Embryonic facial prominence (tissue), 1 donor: ENCODE measurements around the gene GRIK4.
"Not testable (repeated sequence)": the region's sequence is repeated elsewhere in the genome, so short reads cannot be mapped to it uniquely, and the experiment has no call there.

ENCODE experiments used
- DNase-seq: peaks from one replicate; pipeline ENCODE4 v3.0.0-alpha.2; 2016; ENCODE audit errors: extremely low spot score

The GRIK4 gene

GRCh38 chr11:120746836-120747609, 235.5 kb downstream of the GRIK4 start:
- DNase-seq: peak; percentile 42

- no peak for DNase-seq
Measured at GRCh38 chr11:120747850-120748814, 236.6 kb downstream of the GRIK4 start.

GRCh38 chr11:120749395-120749794, 237.8 kb downstream of the GRIK4 start:
- no peak for DNase-seq

- no peak for DNase-seq
Measured at GRCh38 chr11:120750647-120751549, 239.3 kb downstream of the GRIK4 start.

GRCh38 chr11:120751550-120751949, 240.0 kb downstream of the GRIK4 start:
- DNase-seq: no peak

- DNase-seq: no peak
Measured at GRCh38 chr11:120752668-120753067, 241.1 kb downstream of the GRIK4 start.

- DNase-seq: no peak
Measured at GRCh38 chr11:120756931-120757330, 245.4 kb downstream of the GRIK4 start.

- DNase-seq: no peak
Measured at GRCh38 chr11:120759046-120759445, 247.5 kb downstream of the GRIK4 start.

GRCh38 chr11:120765710-120766109, 254.2 kb downstream of the GRIK4 start:
- not testable (repeated sequence) for DNase-seq

- DNase-seq: no peak
Measured at GRCh38 chr11:120766318-120766717, 254.8 kb downstream of the GRIK4 start.

GRCh38 chr11:120768949-120769348, 257.4 kb downstream of the GRIK4 start:
- no peak for DNase-seq

- DNase-seq: no peak
Measured at GRCh38 chr11:120769906-120770305, 258.4 kb downstream of the GRIK4 start.

- no peak for DNase-seq
Measured at GRCh38 chr11:120771551-120772060, 260.1 kb downstream of the GRIK4 start.

- DNase-seq: no peak
Measured at GRCh38 chr11:120773501-120774031, 262.0 kb downstream of the GRIK4 start.

GRCh38 chr11:120774591-120775386, 263.2 kb downstream of the GRIK4 start:
- DNase-seq: no peak

GRCh38 chr11:120775986-120776951, 264.7 kb downstream of the GRIK4 start:
- no peak for DNase-seq

- no peak for DNase-seq
Measured at GRCh38 chr11:120778685-120779490, 267.3 kb downstream of the GRIK4 start.

- no peak for DNase-seq
Measured at GRCh38 chr11:120780239-120780638, 268.7 kb downstream of the GRIK4 start.
